Nucleus accumbens (tissue), 56 donors: ENCODE results near the gene PIGZ.

ENCODE experiments used
- DNase-seq, 56 donors: peaks; one replicate each; lab custom pipeline; 2025; lab: John Stamatoyannopoulos, UW

The PIGZ gene

DNA sequence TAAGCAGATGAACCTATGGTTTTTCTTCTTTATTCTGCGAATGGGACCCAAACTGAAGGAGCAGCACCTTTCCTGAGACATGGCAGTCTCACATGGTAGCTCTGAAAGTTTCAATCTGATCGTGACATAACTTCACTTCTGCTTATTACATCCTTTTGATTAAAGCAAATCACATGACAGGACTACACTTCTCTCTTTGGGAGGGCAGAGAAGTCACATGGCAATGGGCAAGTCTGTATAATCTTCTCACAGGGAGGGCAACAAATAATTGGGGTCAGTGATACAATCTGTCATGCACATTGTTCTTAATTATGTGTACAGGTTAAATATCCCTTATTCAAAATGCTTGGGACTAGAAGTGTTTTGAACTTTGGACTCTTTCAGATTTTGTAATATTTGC lies 47.9 kb downstream of the PIGZ start:
- no peak for DNase-seq

DNA sequence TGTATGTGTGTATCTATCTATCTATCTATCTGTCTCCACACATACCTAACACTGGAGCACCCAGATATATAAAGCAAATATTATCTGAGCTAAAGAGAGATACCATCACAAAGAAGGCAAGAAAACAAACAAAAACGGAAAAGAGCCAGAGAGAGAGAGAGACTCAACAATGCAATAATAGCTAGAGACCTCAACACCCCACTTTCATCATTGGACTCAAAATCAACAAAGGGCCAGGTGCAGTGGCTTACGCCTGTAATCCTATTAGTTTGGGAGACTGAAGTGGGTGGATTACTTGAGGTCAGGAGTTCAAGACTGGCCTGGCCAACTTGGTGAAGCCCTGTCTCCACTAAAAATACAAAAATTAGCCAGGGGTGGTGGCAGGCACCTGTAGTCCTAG lies 49.7 kb downstream of the PIGZ start:
- DNase-seq: no peak

DNA sequence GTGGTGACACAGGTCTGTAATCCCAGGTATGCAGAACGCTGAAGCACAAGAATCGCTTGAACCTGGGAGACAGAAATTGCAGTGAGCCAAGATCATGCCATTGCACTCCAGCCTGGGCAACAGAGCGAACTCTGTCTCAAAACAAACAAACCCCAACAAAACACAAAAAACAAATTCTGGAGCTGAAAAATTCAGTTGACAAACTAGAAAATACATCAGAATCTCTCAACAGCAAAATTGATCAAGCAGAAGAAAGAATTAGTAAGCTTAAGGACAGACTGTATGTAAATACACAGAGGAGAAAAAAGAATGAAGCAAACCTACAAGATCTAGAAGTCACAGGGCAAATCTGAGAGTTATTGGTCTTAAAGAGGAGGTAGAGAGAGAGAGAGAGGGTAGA lies 51.6 kb downstream of the PIGZ start:
- DNase-seq: no peak

DNA sequence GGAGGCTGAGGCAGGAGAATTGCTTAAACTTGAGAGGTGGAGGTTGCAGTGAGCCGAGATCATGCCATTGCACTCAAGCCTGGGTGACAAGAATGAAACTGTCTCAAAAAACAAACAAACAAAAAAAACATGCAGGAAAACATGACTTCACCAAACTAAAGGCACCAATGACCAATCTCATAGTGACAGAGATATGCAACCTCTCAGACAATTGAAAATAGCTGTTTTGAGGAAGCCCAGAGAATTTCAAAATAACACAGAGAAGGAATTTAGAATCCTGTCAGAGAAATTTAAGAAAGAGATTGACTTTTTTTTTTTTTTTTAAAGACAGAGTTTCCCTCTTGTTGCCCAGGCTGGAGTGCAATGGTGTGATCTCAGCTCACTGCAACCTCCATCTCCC lies 52.4 kb downstream of the PIGZ start:
- no peak for DNase-seq

DNA sequence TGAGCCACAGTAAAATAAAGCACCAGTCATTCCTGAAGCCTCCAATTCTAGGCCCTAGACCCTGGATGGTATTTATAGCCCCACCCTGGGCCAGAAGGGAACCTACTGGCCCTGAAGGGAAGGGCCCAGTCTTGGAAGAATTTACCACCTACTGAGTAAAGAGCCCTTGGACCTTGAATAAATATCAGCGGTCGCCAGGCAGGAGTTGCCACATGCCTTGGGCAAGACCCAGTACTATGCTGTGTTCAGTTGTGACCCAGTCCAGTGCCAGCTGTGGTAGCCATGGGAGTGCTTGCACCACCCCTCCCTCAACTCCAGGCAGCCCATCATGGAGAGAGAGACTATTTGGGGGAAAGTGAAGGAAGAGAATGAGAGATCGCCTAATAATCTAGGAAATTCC lies 53.3 kb downstream of the PIGZ start:
- DNase-seq: no peak

DNA sequence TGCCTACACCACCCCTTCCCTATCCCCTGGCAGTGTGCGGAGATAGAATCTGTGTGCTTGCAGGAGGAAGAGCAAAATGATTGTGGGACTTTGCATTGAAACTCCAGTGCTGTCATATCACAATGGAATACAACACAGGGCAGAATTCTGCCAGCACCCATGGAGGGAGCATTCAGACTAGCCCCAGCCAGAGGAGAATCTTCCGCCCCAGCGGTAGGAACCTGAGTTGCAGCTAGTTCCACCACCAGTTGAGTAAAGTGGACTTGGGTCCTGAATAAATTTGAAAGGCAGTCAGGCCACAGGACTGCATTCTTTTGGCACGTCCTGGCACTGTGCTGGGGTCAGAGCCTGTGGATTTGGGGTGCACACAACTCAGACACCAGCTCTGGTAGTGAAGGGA lies 53.8 kb downstream of the PIGZ start:
- no peak for DNase-seq

DNA sequence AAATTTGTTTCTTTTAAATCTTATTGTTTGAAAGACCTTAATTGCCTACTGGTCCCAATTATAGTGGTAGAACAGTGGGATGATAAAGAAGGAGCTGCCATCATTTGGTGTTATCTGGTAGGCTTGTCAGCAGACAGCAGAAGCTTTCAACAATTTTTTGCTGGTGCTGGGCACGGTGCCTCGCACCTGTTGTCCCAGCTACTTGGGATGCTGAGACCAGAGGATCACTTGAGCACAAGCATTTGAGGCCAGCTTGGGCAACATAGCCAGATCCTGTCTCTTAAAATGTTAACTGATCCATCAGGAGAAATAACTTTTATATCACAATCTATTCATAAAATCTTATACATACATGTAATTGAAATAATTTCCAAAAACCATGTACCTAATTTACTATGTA lies 64.9 kb downstream of the PIGZ start:
- no peak for DNase-seq

DNA sequence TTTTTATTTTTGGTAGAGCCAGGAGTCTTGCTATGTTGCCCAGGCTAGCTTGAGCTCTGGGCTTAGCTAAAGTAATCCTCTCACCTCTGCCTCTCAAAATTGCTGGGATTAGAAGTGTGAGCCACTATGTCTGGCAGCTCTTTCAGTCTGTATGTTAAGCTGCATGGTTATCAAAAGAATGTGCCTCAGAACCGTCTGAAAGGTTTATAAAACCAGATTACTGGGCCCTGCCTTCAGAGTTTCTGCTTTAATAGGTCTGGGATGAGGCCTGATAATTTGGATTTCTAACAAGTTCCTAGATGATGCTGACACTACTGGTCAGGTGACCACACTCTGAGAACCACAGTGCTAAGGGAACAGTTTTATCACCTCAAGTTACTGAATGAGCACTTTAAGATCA lies 66.3 kb downstream of the PIGZ start:
- DNase-seq: no peak

DNA sequence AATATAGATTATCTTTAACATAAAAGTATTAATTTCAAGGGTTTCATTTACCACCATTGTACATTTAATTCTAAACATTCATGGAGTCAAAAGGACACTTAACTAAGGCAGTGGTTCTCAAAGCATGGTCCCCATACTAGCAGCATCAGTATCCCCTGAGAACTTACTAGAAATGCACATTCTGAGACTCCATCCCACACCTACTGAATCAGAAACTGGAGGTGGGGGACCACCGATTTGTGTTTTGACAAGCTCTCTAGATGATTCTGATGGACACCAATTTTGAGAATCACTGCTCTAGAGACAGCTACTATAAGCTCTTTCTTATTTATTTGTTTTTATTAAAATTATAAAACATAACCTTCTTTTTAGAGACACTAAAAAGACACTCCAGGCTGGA lies 66.9 kb downstream of the PIGZ start:
- no peak for DNase-seq
